SU-DHL-6 (cell line): ENCODE results near the gene SHFL.

Experiments used
- H2AFZ ChIP-seq: fragments of 200-600 bp; sonication (generic); 2 replicates; pipeline ENCODE4 v1.6.1; 2014; ENCODE audit warnings: low read depth, mild to moderate bottlenecking, moderate library complexity, mixed read lengths, antibody characterized with exemption, low read length; ENCODE audit not compliant: severe bottlenecking
- H3F3A ChIP-seq: fragments of 200-600 bp; shearing (Covaris generic); 2 replicates; pipeline ENCODE4 v1.6.0; 2016; ENCODE audit warnings: antibody characterized with exemption, mild to moderate bottlenecking; ENCODE audit not compliant: insufficient read depth
- H3K27ac ChIP-seq: fragments of 200-600 bp; sonication (generic); 2 replicates; pipeline ENCODE4 v1.5.1; 2016; ENCODE audit warnings: low read depth, mild to moderate bottlenecking, low read length, moderate library complexity, mixed read lengths
- H3K27me3 ChIP-seq: fragments of 200-600 bp; sonication (generic), shearing (Covaris generic); 2 replicates; pipeline ENCODE4 v1.6.0; 2014; ENCODE audit warnings: mild to moderate bottlenecking, low read length
- H3K36me3 ChIP-seq: fragments of 200-600 bp; sonication (generic); 2 replicates; pipeline ENCODE4 v1.6.1; 2014; ENCODE audit warnings: mild to moderate bottlenecking, low read length, mixed read lengths
- H3K4me2 ChIP-seq: fragments of 300-600, 200-600 bp; shearing (Covaris generic), sonication (generic); 2 replicates; pipeline ENCODE4 v1.6.0; 2014; ENCODE audit warnings: low read length, low read depth, mild to moderate bottlenecking; ENCODE audit not compliant: poor library complexity, severe bottlenecking
- H3K4me3 ChIP-seq: fragments of 200-600 bp; sonication (generic); 2 replicates; pipeline ENCODE4 v1.5.1; 2014; ENCODE audit warnings: antibody characterized with exemption, low read length, mild to moderate bottlenecking, mixed read lengths; ENCODE audit not compliant: insufficient read depth, poor library complexity, severe bottlenecking
- H3K79me2 ChIP-seq: fragments of 200-600 bp; sonication (generic); 2 replicates; pipeline ENCODE4 v1.6.1; 2014; ENCODE audit warnings: mild to moderate bottlenecking, low read length, moderate library complexity; ENCODE audit not compliant: insufficient read depth
- H3K9ac ChIP-seq: fragments of 200-600 bp; sonication (generic); 2 replicates; pipeline ENCODE4 v1.7.0; 2014; ENCODE audit warnings: mild to moderate bottlenecking, low read length
- H3K9me2 ChIP-seq: fragments of 200-600 bp; sonication (generic); replicated peaks from 2 replicates; pipeline ENCODE4 v1.6.1; 2014; ENCODE audit warnings: low read length; ENCODE audit not compliant: insufficient read depth
- H3K9me3 ChIP-seq: fragments of 200-600 bp; sonication (generic); 2 replicates; pipeline ENCODE4 v1.6.1; 2014; ENCODE audit warnings: low read length, mixed read lengths; ENCODE audit not compliant: insufficient read depth
- H4K20me1 ChIP-seq: fragments of 200-600 bp; sonication (generic); 2 replicates; pipeline ENCODE4 v1.6.1; 2014; ENCODE audit warnings: low read depth, mild to moderate bottlenecking, antibody characterized with exemption, low read length, moderate library complexity, mixed read lengths
- EZH2phosphoT487 ChIP-seq: fragments of 200-600 bp; sonication (generic), shearing (Covaris generic); conservative IDR thresholded peaks from 2 replicates; pipeline ENCODE4 v1.6.1; 2018; ENCODE audit warnings: mild to moderate bottlenecking, antibody characterized with exemption, low read length, moderate library complexity, mixed read lengths
- TF ChIP-seq, protein P1 (sequence below): fragments of 200-600 bp; sonication (generic); IDR thresholded peaks from one replicate; pipeline ENCODE4 v1.5.1; 2017; ENCODE audit warnings: antibody characterized with exemption, mild to moderate bottlenecking, low read length, moderate library complexity; ENCODE audit not compliant: insufficient read depth, poor library complexity, severe bottlenecking

SHFL gene

DNA sequence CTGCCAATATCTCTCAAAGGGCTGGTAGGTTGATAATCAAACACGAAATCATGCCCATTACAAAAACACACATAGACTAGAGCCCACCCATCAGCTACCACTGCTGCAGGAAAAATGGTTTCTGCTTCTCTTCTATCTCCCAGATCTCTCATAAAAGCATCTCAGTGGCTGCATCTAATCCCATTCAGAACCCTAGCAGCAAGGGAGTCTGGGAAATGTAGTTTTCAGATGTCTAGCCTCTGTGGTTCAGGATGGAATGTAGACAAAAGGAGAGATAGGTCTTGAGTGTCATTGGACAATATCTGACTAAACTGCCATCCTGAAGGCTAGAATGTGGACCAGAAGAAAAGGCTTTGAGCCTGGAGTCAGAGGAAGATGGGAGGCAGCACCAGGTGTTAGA is 40.7 kb upstream of the SHFL start:
- Histone ChIP-seq H3K36me3 (no peaks in the 10 kb centered on the region), H2AFZ (no peak overlapping the region), H3K27me3 (no peaks in the 10 kb centered on the region; the same call in 1 of the 2 replicates), H3K4me3 (no peak overlapping the region), H3K27ac (no peak overlapping the region), H3K9ac (no peak overlapping the region), H3K79me2 (no peaks in the 10 kb centered on the region), H3K9me2 (no peaks in the 10 kb centered on the region), H3F3A (no peaks in the 10 kb centered on the region), H3K9me3 (no peaks in the 10 kb centered on the region), H3K4me2 (no peak overlapping the region), H4K20me1 (no peaks in the 10 kb centered on the region)
- TF ChIP-seq, protein P1, sequence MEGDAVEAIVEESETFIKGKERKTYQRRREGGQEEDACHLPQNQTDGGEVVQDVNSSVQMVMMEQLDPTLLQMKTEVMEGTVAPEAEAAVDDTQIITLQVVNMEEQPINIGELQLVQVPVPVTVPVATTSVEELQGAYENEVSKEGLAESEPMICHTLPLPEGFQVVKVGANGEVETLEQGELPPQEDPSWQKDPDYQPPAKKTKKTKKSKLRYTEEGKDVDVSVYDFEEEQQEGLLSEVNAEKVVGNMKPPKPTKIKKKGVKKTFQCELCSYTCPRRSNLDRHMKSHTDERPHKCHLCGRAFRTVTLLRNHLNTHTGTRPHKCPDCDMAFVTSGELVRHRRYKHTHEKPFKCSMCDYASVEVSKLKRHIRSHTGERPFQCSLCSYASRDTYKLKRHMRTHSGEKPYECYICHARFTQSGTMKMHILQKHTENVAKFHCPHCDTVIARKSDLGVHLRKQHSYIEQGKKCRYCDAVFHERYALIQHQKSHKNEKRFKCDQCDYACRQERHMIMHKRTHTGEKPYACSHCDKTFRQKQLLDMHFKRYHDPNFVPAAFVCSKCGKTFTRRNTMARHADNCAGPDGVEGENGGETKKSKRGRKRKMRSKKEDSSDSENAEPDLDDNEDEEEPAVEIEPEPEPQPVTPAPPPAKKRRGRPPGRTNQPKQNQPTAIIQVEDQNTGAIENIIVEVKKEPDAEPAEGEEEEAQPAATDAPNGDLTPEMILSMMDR, result no peak

DNA sequence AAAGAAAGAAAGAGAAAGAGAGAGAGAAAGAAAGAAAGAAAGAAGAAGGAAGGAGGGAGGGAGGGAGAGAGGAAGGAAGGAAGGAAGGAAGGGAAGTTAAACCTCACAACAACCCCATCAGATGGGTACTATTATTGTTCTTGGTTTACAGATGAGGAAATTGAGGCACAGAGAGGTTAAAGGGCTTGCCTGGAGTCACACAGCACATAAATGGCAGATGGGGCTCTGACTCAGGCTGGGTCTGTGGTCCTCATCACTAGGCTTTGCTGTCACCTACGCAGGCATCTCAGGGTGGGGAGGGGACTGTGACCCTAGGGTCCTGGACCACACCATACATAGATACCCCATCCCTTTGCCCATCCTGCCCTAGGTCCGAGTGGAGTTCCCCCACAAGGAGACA is 36.5 kb upstream of the SHFL start:
- no peaks in the 10 kb centered on the region for H4K20me1 ChIP-seq
- H3K36me3 ChIP-seq, result no peaks in the 10 kb centered on the region
- H3K27me3 ChIP-seq, result no peaks in the 10 kb centered on the region; the same call in 1 of the 2 replicates
- no peaks in the 10 kb centered on the region for H3K79me2 ChIP-seq
- H3K4me3 ChIP-seq, result no peak overlapping the region
- TF ChIP-seq EZH2phosphoT487, result no peak
- TF ChIP-seq, protein P1, result no peak
- H3K27ac ChIP-seq, result no peak overlapping the region
- H3K4me2 ChIP-seq, result no peak overlapping the region
- no peak overlapping the region for H2AFZ ChIP-seq
- H3K9ac ChIP-seq, result no peak overlapping the region
- no peaks in the 10 kb centered on the region for H3K9me2 ChIP-seq
- H3K9me3 ChIP-seq, result no peaks in the 10 kb centered on the region
- H3F3A ChIP-seq, result no peaks in the 10 kb centered on the region

DNA sequence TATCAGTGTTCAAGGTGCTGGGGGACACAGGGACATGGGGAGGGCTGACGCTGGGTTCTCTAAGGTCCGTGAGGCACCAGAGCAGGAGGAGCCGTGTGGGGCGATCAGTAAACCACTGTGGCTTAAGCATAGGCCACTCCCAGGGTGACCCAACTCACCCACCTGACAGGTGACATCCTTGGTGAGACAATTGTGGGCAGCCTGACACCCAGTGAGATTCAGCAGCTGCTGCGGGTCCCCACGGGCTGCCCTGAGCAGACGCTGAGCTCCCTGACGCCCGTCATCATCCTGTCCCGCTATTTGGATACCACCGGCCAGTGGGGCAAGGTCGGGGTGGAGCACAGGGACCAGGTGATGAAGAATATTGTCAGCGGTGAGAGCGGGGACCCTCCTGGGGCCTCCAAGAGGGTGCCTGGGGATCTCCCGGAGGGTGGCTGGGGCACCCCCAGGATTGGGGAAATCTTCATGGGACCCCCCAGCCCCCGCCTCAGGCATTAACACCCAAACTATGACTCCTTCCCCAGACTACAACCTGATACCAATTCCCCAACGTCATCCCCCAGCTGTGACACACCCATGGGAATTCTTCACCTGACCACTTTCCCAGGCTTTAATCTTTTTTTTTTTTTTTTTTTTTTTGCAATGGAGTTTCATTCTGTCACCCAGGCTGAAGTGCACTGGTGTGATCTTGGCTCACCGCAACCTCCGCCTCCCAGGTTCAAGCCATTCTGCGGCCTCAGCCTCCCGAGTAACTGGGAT is 33.3 kb upstream of the SHFL start:
- TF ChIP-seq EZH2phosphoT487, result no peak
- TF ChIP-seq, protein P1, result no peak
- Histone ChIP-seq H3K9ac (no peak overlapping the region), H4K20me1 (no peaks in the 10 kb centered on the region), H3K4me3 (no peak overlapping the region), H3K36me3 (no peaks in the 10 kb centered on the region), H3K27me3 (no peaks in the 10 kb centered on the region), H2AFZ (no peak overlapping the region), H3K27ac (no peak overlapping the region), H3F3A (no peaks in the 10 kb centered on the region), H3K9me2 (no peaks in the 10 kb centered on the region), H3K4me2 (no peak overlapping the region), H3K79me2 (no peaks in the 10 kb centered on the region), H3K9me3 (no peaks in the 10 kb centered on the region)
